BE2C (cell line): ENCODE measurements around the gene GPC3.

ENCODE experiments used
- DNase-seq: peaks from one replicate; pipeline ENCODE4 v3.0.0-alpha.2; 2020
- H3K27me3 ChIP-seq: fragments of 250-450 bp; sonication (Bioruptor Pico); 2 replicates; pipeline ENCODE4 v1.5.1; 2020; ENCODE audit warnings: mild to moderate bottlenecking
- H3K36me3 ChIP-seq: fragments of 250-450 bp; sonication (Bioruptor Pico); 2 replicates; pipeline ENCODE4 v1.5.1; 2020; ENCODE audit warnings: mild to moderate bottlenecking
- H3K4me1 ChIP-seq: fragments of 250-450 bp; sonication (Bioruptor Pico); 2 replicates; pipeline ENCODE4 v1.5.1; 2020
- H3K4me3 ChIP-seq: 2 replicates; pipeline ENCODE4 v1.5.1; 2011; ENCODE audit warnings: low read depth, low read length
- H3K9me3 ChIP-seq: fragments of 250-450 bp; sonication (Bioruptor Pico); 2 replicates; pipeline ENCODE4 v1.5.1; 2020
- TF ChIP-seq, protein P1 (sequence below): IDR thresholded peaks from 2 replicates; pipeline ENCODE4 v1.5.1; 2012; ENCODE audit warnings: mild to moderate bottlenecking, low read depth, low read length

GPC3 gene

DNA sequence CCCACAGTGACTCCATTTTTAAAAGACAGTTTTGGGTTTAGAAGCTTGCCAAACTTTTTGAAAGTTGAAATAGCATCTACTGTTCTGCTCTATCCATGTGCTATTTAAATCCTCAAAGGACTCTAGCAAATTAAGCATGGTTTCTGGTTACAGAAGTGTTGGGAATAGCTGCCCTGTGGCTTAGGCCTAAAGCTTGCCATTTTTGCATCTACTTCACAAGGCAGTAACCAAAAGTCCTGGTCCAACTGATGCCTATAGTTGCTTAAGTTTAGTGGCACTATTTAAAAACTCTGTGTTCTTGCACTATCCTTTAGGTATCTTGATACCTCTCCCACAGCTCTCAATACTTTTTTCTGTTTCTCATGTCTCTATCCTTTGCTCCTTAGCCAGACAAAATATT is 319.1 kb downstream of the GPC3 start:
- no peaks in the 10 kb centered on the region for H3K9me3 ChIP-seq
- H3K36me3 ChIP-seq: no peaks in the 10 kb centered on the region
- no peak overlapping the region for H3K4me3 ChIP-seq
- no peak for DNase-seq
- TF ChIP-seq, protein P1, sequence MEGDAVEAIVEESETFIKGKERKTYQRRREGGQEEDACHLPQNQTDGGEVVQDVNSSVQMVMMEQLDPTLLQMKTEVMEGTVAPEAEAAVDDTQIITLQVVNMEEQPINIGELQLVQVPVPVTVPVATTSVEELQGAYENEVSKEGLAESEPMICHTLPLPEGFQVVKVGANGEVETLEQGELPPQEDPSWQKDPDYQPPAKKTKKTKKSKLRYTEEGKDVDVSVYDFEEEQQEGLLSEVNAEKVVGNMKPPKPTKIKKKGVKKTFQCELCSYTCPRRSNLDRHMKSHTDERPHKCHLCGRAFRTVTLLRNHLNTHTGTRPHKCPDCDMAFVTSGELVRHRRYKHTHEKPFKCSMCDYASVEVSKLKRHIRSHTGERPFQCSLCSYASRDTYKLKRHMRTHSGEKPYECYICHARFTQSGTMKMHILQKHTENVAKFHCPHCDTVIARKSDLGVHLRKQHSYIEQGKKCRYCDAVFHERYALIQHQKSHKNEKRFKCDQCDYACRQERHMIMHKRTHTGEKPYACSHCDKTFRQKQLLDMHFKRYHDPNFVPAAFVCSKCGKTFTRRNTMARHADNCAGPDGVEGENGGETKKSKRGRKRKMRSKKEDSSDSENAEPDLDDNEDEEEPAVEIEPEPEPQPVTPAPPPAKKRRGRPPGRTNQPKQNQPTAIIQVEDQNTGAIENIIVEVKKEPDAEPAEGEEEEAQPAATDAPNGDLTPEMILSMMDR: no peak
- no peaks in the 10 kb centered on the region for H3K4me1 ChIP-seq
- H3K27me3 ChIP-seq: no peaks in the 10 kb centered on the region

DNA sequence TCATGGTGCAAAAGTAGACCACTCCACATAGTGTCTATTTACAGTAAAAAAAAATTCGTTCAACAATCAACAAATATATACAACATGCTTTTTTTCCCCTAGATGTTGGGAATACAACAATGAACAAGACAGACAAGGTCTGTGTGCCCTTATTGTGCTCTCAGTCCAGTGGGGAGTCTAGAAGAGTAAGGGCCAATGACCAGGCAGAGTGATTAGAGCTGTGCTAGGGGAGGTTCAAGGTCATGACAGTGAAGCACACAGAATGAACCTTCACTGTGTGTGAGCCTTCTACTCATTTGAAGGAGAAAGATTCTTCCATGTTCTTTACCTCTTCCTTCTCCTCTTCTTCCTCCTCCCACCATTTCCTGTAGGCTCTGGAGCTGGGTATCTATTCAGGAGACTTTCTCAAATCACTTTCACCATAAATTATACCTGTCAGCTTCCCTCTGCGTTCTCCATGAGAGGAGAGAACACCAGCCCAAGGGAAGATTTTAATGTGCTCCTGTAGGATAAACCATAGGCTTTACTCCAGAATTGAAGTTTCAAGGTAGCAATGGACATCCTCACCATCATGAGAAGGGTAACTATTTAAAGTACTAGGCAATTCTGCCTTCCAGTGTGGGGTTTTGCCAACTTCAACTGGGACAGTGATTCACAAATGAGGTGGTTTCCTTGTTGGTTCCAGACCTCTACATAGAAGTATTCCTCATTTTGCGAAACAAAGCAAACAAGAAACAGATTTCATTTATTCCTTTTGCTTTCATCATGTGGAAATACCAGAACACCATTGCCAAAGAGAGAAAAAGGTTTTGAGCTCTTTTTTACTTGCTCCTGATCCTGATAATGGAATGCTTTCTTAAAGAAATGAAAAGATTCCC is 323.2 kb downstream of the GPC3 start:
- no peaks in the 10 kb centered on the region for H3K27me3 ChIP-seq
- H3K4me1 ChIP-seq: no peaks in the 10 kb centered on the region
- TF ChIP-seq, protein P1: no peak
- no peaks in the 10 kb centered on the region for H3K9me3 ChIP-seq
- no peak for DNase-seq
- H3K36me3 ChIP-seq: no peaks in the 10 kb centered on the region
- H3K4me3 ChIP-seq: no peak overlapping the region

DNA sequence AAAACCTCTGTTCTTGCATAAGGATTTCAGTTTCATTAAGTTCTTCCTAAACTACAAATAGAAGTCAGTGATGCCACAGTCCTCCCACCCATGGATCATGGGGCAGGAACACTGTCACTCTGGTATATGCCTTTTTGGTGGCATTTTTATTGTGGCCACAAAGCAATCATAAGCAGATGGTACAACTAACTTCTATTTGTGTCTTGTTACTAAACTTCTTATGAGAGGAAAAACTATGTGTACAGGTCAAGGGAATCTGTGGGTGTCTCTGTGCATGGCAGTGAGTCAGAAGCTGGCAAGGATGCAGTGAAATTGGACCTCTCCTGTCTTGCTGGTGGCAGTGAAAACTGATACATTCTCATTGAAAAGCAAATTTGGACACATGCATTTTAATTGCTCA is 325.1 kb downstream of the GPC3 start:
- Histone ChIP-seq H3K4me3 (no peak overlapping the region), H3K9me3 (no peaks in the 10 kb centered on the region), H3K4me1 (no peaks in the 10 kb centered on the region), H3K36me3 (no peaks in the 10 kb centered on the region), H3K27me3 (no peaks in the 10 kb centered on the region)
- TF ChIP-seq, protein P1: no peak
- DNase-seq: no peak

DNA sequence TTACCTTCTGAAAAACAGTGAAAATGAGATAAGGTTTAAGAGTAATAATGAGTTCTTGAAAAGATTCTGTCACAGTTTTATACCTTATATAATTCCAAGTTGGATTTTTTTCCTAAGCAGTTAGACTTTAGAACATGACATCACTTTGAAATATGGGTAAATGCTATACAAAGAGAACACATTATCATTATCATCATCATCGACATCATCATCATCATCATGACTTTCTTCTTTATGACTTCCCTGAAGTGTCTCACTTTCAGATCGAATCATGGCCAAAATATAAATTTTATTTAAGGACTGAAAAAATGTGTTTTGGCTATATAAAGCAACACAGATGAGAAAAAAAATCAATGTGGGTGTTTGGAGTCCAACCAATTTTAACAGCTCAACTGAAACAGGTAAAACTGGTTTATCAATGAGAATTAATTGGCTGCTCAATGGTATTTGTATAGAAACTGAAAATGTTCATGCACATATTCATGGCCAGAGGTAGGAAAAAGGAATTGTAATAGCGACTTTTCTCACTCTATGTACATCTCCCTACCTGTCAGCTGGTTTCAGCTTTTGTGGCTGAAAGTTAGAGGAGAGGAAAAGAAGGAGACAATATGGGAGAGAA is 327.0 kb downstream of the GPC3 start:
- TF ChIP-seq, protein P1: no peak
- no peaks in the 10 kb centered on the region for H3K9me3 ChIP-seq

DNA sequence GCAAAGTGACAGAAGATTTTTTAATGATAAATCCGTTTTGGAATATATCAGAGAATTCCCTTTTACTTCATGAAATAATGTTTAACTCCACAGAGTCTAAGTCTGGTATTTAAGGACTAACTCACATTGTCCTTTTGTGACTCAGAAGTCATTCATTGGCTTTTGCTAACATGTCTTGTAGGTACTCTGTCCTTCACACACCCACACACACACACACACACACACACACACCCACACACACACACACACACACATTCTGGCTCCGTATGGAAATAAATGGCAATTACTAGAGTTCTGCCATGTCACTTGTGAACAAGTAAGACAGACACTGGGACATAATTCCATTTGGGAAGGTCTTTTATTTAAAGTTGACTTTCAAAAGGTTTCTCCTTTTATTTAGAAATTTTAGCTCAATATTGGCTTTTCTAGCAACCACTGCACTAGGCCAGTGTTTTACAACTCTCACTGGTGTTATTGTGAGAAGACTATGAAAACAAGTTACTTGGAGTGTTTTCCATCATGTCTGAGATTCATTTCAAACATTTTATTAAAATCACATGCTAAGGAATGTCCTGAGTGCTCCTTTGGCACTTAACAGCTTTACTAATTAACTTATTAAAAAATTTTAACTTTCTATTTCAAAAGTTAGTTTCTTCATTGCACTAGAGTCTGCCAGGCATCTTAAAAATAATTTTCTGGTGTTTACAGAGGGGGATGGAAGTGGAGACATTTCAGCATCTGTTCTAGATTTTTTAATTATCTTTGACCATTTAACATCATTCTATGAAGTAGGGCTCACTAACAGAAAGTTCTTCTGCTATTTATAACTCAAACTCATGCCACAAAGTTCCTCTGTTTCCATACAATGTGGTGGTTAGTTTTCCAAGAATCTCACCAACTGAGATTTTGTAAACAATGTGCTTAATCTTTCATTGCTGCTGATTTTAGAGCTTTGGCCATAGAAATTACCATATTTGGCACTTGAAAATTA is 329.8 kb downstream of the GPC3 start:
- Histone ChIP-seq H3K4me3 (no peak overlapping the region), H3K9me3 (no peaks in the 10 kb centered on the region), H3K4me1 (no peaks in the 10 kb centered on the region), H3K27me3 (no peaks in the 10 kb centered on the region), H3K36me3 (no peaks in the 10 kb centered on the region)
- DNase-seq: no peak
- TF ChIP-seq, protein P1: no peak

More for the DNA sequence above, 327.0 kb downstream of the GPC3 start:
- Histone ChIP-seq H3K36me3 (no peaks in the 10 kb centered on the region), H3K4me1 (no peaks in the 10 kb centered on the region), H3K27me3 (no peaks in the 10 kb centered on the region), H3K4me3 (no peak overlapping the region)
- no peak for DNase-seq
